OCI-LY7 (cell line): ENCODE results near the gene KANSL1. TPM values are rescaled to one million over a fixed set of nuclear protein-coding genes. Genes with fewer than 3 reads are reported as not detected.

ENCODE experiments used
- BruUV-seq: library from RNA; stranded (reverse); fragments of 400-500 nt; replicated peaks from 2 replicates; lab custom pipeline; 2021; lab: Mats Ljungman, UMichigan
- CTCF ChIA-PET: fragments of 300-600 bp; sonication (Branson Sonifier 250); formaldehyde crosslinking; loops from one replicate; lab custom pipeline; 2022; ENCODE audit warnings: antibody characterized with exemption; ENCODE audit not compliant: unreplicated experiment; lab: Charles Lee
- POLR2A ChIA-PET: fragments of 300-600 bp; sonication (Branson Sonifier 250); formaldehyde crosslinking; loops from one replicate; lab custom pipeline; 2022; ENCODE audit warnings: antibody characterized with exemption; lab: Charles Lee
- DNase-seq: peaks from one replicate; pipeline ENCODE4 v3.0.0-alpha.2; 2015; ENCODE audit warnings: low spot score
- H2AFZ ChIP-seq: fragments of 200-600 bp; sonication (generic), shearing (Covaris generic); 2 replicates; pipeline ENCODE4 v1.6.1; 2014; ENCODE audit warnings: mild to moderate bottlenecking, antibody characterized with exemption, low read length, moderate library complexity
- H3K27ac ChIP-seq: fragments of 200-600 bp; sonication (generic); 2 replicates; pipeline ENCODE4 v1.5.1; 2014; ENCODE audit warnings: mixed run types, low read depth, mild to moderate bottlenecking, moderate library complexity, low read length, inconsistent platforms; ENCODE audit not compliant: poor library complexity, severe bottlenecking
- H3K36me3 ChIP-seq: fragments of 200-600 bp; sonication (generic); 2 replicates; pipeline ENCODE4 v1.6.1; 2014; ENCODE audit warnings: mild to moderate bottlenecking, antibody characterized with exemption, low read length, moderate library complexity, mixed read lengths; ENCODE audit not compliant: insufficient read depth
- H3K4me1 ChIP-seq: fragments of 200-600 bp; sonication (generic); 2 replicates; pipeline ENCODE4 v1.5.1; 2014; ENCODE audit warnings: mild to moderate bottlenecking, low read length; ENCODE audit not compliant: insufficient read depth, poor library complexity, severe bottlenecking
- H3K4me2 ChIP-seq: fragments of 200-600 bp; sonication (generic); 2 replicates; pipeline ENCODE4 v1.6.1; 2014; ENCODE audit warnings: mild to moderate bottlenecking, low read length
- H3K4me3 ChIP-seq: fragments of 200-600 bp; sonication (generic); 2 replicates; pipeline ENCODE4 v1.5.1; 2014; ENCODE audit warnings: mild to moderate bottlenecking, low read depth, low read length; ENCODE audit not compliant: poor library complexity, severe bottlenecking
- H3K79me2 ChIP-seq: fragments of 200-600 bp; sonication (generic); 2 replicates; pipeline ENCODE4 v1.6.1; 2016; ENCODE audit warnings: low read depth, mild to moderate bottlenecking, low read length, moderate library complexity, mixed read lengths; ENCODE audit not compliant: insufficient read depth
- H3K9me2 ChIP-seq: fragments of 200-600 bp; sonication (generic); 2 replicates; pipeline ENCODE4 v1.6.1; 2016; ENCODE audit warnings: mild to moderate bottlenecking, low read length, mixed read lengths; ENCODE audit not compliant: insufficient read depth
- H3K9me3 ChIP-seq: fragments of 200-600 bp; sonication (generic); 2 replicates; pipeline ENCODE4 v1.6.1; 2014; ENCODE audit warnings: mild to moderate bottlenecking, mixed run types, low read length, mixed read lengths
- H4K20me1 ChIP-seq: fragments of 200-600 bp; sonication (generic); 2 replicates; pipeline ENCODE4 v1.6.1; 2014; ENCODE audit warnings: mild to moderate bottlenecking, antibody characterized with exemption, low read length, moderate library complexity, mixed read lengths; ENCODE audit not compliant: insufficient read depth
- CTCF ChIP-seq: fragments of 200-600 bp; sonication (generic); conservative IDR thresholded peaks from 2 replicates; pipeline ENCODE4 v1.5.1; 2014; ENCODE audit warnings: mild to moderate bottlenecking, antibody characterized with exemption, low read length, moderate library complexity, mixed read lengths
- EZH2phosphoT487 ChIP-seq: fragments of 200-600 bp; sonication (generic); IDR thresholded peaks from 2 replicates; pipeline ENCODE4 v1.6.1; 2018; ENCODE audit warnings: low read depth, borderline replicate concordance, mild to moderate bottlenecking, mixed run types, antibody characterized with exemption, low read length, moderate library complexity, mixed read lengths
- intact Hi-C: fragments of 100-400 bp; cut with micrococcal nuclease; formaldehyde crosslinking; loops from one replicate; pipeline ENCODE4 v1.10.0; 2022; ENCODE audit not compliant: unreplicated experiment
- total RNA-seq, 2 experiments: library from RNA; depleted of rRNA in 1 of 2; stranded (reverse); fragments of >200 nt in 1 of 2; shearing (Covaris generic) in 1 of 2; gene quantifications; 2 replicates each; pipeline ENCODE4 v1.2.3, GENCODE V29; 2014 to 2022

KANSL1 gene
- total RNA-seq, 2 experiments from 2014 or later, result 96.9 to 129 TPM

- TF ChIP-seq EZH2phosphoT487, result no peak
- TF ChIP-seq CTCF, result no peak
- Histone ChIP-seq H3K4me1 (peaks cover 7% of the 10 kb centered on the region), H3K27ac (no peak overlapping the region), H3K9me3 (no peaks in the 10 kb centered on the region), H3K79me2 (peaks cover 4% of the 10 kb centered on the region; the same call in 1 of the 2 replicates), H3K4me2 (no peak overlapping the region), H3K9me2 (no peaks in the 10 kb centered on the region), H2AFZ (no peak overlapping the region), H3K36me3 (peaks cover 95% of the 10 kb centered on the region), H3K4me3 (no peak overlapping the region), H4K20me1 (no peaks in the 10 kb centered on the region)
- ChIA-PET POLR2A (no interaction called here), CTCF (interaction anchor here (0.6 kb wide), 1 partner anchor 49 kb away, joined by 3 read pairs; no protein-coding TSS in a partner anchor)
- intact Hi-C loops, result no loop called here
- no TSS peak for BruUV-seq
- DNase-seq, result no peak
Measured at GRCh38 chr17:46042925-46043324, 150.3 kb downstream of the KANSL1 start.

- peaks cover 7% of the 10 kb centered on the region for H3K4me1 ChIP-seq
- POLR2A ChIA-PET, result no interaction called here
- TF ChIP-seq CTCF, result no peak
- no peak for TF ChIP-seq EZH2phosphoT487
- H3K4me2 ChIP-seq, result no peak overlapping the region
- H3K9me2 ChIP-seq, result no peaks in the 10 kb centered on the region
- H4K20me1 ChIP-seq, result no peaks in the 10 kb centered on the region
- no peak overlapping the region for H3K4me3 ChIP-seq
- peaks cover 4% of the 10 kb centered on the region; the same call in 1 of the 2 replicates for H3K79me2 ChIP-seq
- no peaks in the 10 kb centered on the region for H3K9me3 ChIP-seq
- H2AFZ ChIP-seq, result no peak overlapping the region
- CTCF ChIA-PET, result no interaction called here
- DNase-seq, result no peak
- H3K36me3 ChIP-seq, result peaks cover 95% of the 10 kb centered on the region
- no TSS peak for BruUV-seq
- H3K27ac ChIP-seq, result no peak overlapping the region
- intact Hi-C loops, result no loop called here
Measured at GRCh38 chr17:46042246-46042645, 151.0 kb downstream of the KANSL1 start.

- ChIA-PET CTCF (interaction anchor here (0.6 kb wide), 1 partner anchor 153 kb away, joined by 10 read pairs; the partner anchor contains the start of gene KANSL1), POLR2A (interaction anchor here (0.5 kb wide), 1 partner anchor 9 kb away, joined by 5 read pairs; no protein-coding TSS in a partner anchor)
- peaks cover 98% of the 10 kb centered on the region for H3K36me3 ChIP-seq
- no peaks in the 10 kb centered on the region for H3K9me2 ChIP-seq
- H3K4me3 ChIP-seq, result no peak overlapping the region
- no peak overlapping the region for H3K27ac ChIP-seq
- H3K4me1 ChIP-seq, result peaks cover 7% of the 10 kb centered on the region
- no peak overlapping the region for H3K4me2 ChIP-seq
- H3K79me2 ChIP-seq, result peaks cover 3% of the 10 kb centered on the region; the same call in 1 of the 2 replicates
- TF ChIP-seq EZH2phosphoT487 (no peak), CTCF (no peak)
- no peaks in the 10 kb centered on the region for H4K20me1 ChIP-seq
- BruUV-seq, result no TSS peak
- H2AFZ ChIP-seq, result no peak overlapping the region
- intact Hi-C loops, result no loop called here
- DNase-seq, result no peak
- H3K9me3 ChIP-seq, result no peaks in the 10 kb centered on the region
Measured at GRCh38 chr17:46039592-46040186, 153.5 kb downstream of the KANSL1 start.
